ENCODE results near the gene EQTN.

DNA sequence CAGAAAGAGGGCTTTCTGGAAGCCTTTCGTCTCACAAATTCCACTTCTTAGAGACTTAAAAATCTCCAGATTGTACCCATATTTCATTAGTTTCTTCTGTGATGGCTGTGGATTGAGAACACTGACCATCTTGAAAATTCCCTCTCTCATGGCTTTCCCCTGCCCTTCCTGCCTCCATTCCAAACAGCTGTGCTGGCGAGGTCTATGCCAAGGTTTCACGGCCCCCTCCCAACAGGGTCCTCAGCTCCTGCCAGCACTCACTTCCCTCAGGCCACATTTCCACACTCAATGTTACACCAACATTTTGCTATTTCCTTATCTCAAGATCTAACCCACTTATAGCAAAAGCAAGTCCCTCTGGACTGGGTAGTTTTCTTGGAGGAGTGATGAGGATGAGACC is 40.3 kb upstream of the EQTN start:
- TF ChIP-seq, protein P1, sequence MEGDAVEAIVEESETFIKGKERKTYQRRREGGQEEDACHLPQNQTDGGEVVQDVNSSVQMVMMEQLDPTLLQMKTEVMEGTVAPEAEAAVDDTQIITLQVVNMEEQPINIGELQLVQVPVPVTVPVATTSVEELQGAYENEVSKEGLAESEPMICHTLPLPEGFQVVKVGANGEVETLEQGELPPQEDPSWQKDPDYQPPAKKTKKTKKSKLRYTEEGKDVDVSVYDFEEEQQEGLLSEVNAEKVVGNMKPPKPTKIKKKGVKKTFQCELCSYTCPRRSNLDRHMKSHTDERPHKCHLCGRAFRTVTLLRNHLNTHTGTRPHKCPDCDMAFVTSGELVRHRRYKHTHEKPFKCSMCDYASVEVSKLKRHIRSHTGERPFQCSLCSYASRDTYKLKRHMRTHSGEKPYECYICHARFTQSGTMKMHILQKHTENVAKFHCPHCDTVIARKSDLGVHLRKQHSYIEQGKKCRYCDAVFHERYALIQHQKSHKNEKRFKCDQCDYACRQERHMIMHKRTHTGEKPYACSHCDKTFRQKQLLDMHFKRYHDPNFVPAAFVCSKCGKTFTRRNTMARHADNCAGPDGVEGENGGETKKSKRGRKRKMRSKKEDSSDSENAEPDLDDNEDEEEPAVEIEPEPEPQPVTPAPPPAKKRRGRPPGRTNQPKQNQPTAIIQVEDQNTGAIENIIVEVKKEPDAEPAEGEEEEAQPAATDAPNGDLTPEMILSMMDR (IDR thresholded peaks at IDR 0.05), result no peak
- no peak for TF ChIP-seq POLR2A (IDR thresholded peaks at IDR 0.05; ENCODE audit: low read depth)

Data from esophagus muscularis mucosa (tissue), 3 donors.